GM18868 (cell line): ENCODE results near the gene CD302.
"Not testable (repeated sequence)": the region's sequence is repeated elsewhere in the genome, so short reads cannot be mapped to it uniquely, and the experiment has no call there.

ENCODE experiments used
- ATAC-seq: cut with Tn5 transposase; IDR thresholded peaks from one replicate; pipeline ENCODE4 v1.9.1; 2021; ENCODE audit warnings: mild to moderate bottlenecking, moderate library complexity; ENCODE audit not compliant: unreplicated experiment

CD302 gene

GRCh38 chr2:159755014-159755413 lies 43.0 kb downstream of the CD302 start:
- ATAC-seq: no peak

GRCh38 chr2:159753797-159754196 lies 44.2 kb downstream of the CD302 start:
- ATAC-seq: no peak

- ATAC-seq: no peak
Observed at GRCh38 chr2:159750873-159751272, 47.1 kb downstream of the CD302 start.

GRCh38 chr2:159748089-159748488 lies 49.9 kb downstream of the CD302 start:
- no peak for ATAC-seq

GRCh38 chr2:159745237-159745636 lies 52.8 kb downstream of the CD302 start:
- ATAC-seq: not testable (repeated sequence)

GRCh38 chr2:159744363-159744762 lies 53.6 kb downstream of the CD302 start:
- ATAC-seq: no peak

GRCh38 chr2:159742846-159743245 lies 55.2 kb downstream of the CD302 start:
- ATAC-seq: no peak

GRCh38 chr2:159738509-159739390 lies 59.3 kb downstream of the CD302 start:
- ATAC-seq: no peak

- no peak for ATAC-seq
Observed at GRCh38 chr2:159737917-159738296, 60.1 kb downstream of the CD302 start.

GRCh38 chr2:159737292-159737916 lies 60.6 kb downstream of the CD302 start:
- ATAC-seq: no peak

- ATAC-seq: no peak
Observed at GRCh38 chr2:159736048-159736447, 62.0 kb downstream of the CD302 start.

GRCh38 chr2:159735648-159736047 lies 62.4 kb downstream of the CD302 start:
- ATAC-seq: no peak

GRCh38 chr2:159728629-159729028 lies 69.4 kb downstream of the CD302 start:
- no peak for ATAC-seq

GRCh38 chr2:159725713-159726112 lies 72.3 kb downstream of the CD302 start:
- ATAC-seq: no peak

GRCh38 chr2:159724795-159725572 lies 73.0 kb downstream of the CD302 start:
- not testable (repeated sequence) for ATAC-seq

- no peak for ATAC-seq
Observed at GRCh38 chr2:159722580-159722979, 75.4 kb downstream of the CD302 start.

- ATAC-seq: no peak
Observed at GRCh38 chr2:159720676-159721075, 77.3 kb downstream of the CD302 start.
